ENCODE results near the gene PMM1.

GRCh38 chr22:41621099-41621910 is 31.7 kb upstream of the PMM1 start, which contains the start of gene XRCC6:
- TF ChIP-seq CTCF (IDR thresholded peaks at IDR 0.05; ENCODE audit: insufficient read depth, low read depth, low read length): no peak
- TF ChIP-seq EZH2 (IDR thresholded peaks at IDR 0.05; ENCODE audit: insufficient read depth, low read length): no peak
